Stimulated activated CD8-positive, alpha-beta memory T cell treated with anti-CD3 and anti-CD28 coated beads, Interleukin-15, amount 100 ng/mL, for 24 hours (primary cell): Measurements from ENCODE around the gene CPT1A.

Experiments used
- DNase-seq: peaks from one replicate; pipeline ENCODE4 v3.0.0-alpha.2; 2020; ENCODE audit warnings: low read depth

CPT1A gene

DNA sequence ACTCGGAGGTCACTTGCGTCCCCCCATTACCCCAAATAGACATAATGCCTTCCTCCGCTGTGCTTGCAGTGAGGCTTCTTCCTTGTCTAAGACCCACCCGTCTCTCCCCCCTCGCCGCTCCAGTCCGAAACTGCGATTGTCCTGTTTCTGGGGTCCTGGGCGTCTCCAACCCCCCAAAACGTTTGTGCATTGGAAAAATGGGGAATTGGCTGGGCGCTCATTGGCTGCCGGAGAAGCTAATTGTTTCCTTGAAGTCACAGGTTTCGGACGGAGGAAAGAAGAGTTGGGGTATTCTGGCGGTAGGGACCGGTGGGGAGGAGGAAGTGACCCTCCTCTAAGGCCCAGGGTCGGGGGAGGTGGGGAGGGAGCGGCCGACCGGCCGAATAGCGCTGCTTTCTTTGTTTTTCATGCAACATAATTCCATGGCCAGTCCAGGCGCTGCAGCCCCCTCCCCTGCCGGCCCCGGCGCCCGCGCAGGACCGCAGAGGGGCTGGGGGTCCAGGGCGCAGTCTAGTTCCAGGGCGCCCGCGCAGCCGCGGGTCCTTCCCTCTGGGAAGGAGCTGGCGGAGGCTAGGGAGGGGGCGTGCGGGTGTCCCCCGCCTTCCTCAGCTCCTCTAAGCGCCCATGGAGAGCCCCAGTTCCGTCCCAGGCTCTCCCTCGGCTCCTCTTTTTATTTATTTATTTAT lies 12.7 kb upstream of the CPT1A start:
- no peak for DNase-seq

DNA sequence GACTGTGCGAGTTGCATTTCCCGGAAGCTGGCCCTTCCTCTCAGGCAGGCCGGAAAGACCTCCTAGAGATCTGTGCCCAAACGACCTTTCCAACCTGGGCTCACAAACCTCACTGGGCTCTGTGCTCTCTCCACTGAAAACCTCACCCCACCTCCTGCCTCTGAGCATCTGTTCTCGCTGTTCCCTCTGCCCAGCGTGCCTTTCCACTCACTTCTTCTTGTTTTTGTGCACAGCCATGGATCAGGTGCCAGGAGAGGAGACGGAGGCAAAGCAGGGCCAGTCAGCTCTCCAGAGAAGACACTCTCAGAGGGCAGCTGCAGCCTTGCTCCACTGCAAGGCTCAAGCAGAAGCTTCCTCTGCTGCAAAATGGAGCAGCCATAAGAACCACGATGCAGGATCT lies 10.9 kb upstream of the CPT1A start:
- no peak for DNase-seq

DNA sequence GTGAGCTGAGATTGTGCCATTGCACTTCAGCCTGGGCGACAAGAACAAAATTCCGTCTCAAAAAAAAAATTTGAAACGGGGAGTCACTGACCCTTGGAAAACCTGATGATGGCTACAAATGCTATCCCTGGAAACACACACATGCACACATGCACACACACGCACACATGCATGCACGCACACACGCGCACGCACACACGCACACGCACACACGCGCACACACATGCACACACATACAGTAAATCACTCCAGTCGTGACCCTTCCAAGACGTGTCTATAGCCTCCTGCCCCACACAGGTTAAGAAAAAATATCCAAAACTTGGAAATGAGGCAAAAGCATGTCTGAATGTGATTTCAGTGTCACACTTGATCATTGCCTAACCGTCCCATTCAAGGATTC lies 6.7 kb upstream of the CPT1A start:
- DNase-seq: no peak

DNA sequence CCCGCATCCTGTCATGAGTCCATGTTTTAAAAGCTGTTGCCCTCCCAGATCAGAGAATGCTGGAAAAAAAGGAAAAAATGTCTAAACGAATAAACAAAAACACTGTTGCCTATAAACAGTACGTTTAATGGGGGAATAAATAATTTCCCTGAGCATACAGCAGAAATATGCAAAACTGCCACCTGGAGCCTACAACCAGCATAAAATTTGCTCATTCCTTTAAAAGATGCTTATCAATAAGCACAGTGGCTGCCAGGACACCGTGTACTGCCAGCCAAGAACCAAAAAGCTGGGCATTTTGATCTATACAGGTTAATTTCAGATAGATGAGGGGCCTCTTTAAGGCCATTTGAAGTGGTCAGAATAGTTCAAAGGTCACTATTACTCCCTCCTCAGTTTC lies 5.7 kb upstream of the CPT1A start:
- DNase-seq: no peak

DNA sequence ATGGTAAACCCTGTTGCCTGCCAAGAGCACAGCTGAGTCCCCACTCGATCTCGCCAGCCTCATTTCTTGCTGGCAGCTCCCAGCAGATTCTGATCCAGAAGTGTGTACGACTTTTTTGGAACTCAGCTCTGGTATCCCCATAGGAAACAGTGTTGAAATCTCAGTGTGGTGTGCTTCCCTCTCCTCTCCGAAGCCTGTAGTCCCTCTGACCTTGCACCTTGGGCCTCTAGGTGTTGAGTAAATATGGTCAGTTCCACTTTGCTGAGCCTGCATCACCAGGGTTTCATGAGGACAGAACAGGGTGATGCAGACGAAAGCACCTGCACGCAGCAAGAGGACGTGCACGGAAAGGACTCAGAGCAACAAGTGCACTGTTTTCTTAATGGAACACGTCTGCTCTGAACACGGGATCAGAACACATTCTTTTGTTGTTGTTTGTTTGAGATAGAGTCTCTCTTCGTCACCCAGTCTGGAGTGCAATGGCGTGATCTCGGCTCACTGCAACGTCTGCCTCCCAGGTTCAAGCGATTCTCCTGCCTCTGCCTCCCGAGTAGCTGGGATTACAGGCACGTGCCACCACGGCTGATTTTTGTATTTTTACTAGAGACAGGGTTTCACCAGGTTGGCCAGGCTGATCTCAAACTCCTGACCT lies 3.8 kb upstream of the CPT1A start:
- DNase-seq: no peak

DNA sequence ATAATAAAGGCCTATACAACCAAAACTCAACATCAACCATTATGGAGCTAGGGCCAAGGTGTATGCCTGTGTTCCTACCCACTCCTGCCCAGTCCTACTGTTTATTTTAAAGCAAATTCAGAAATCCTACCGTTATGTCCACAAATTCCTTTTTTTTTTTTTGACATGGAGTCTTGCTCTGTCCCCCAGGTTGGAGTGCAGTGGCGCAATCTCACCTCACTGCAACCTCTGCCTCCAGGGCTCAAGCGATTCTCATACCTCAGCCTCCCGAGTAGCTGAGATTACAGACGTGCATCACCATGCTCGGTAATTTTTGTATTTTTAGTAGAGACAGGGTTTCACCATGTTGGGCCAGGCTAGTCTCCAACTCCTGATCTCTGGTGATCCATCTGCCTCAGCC lies 3.1 kb upstream of the CPT1A start:
- no peak for DNase-seq

DNA sequence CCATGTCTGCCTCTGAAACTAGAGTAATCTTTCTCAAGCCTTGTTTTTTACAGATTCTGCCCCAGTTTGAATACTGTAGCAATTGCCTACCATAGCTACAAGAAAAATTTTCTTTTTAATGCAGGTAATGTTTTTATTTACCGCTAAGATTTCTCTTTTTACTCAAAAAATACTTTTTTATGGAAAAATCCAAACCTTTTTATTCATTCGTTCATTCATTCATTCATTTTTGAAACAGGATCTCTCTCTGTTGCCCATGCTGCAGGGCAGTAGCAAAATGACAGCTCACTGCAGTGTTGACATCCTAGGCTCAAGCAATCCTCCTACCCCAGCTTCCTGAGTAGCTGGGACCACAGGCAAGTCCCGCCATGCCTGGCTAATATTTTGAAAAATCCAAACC lies 2.7 kb upstream of the CPT1A start:
- no peak for DNase-seq

DNA sequence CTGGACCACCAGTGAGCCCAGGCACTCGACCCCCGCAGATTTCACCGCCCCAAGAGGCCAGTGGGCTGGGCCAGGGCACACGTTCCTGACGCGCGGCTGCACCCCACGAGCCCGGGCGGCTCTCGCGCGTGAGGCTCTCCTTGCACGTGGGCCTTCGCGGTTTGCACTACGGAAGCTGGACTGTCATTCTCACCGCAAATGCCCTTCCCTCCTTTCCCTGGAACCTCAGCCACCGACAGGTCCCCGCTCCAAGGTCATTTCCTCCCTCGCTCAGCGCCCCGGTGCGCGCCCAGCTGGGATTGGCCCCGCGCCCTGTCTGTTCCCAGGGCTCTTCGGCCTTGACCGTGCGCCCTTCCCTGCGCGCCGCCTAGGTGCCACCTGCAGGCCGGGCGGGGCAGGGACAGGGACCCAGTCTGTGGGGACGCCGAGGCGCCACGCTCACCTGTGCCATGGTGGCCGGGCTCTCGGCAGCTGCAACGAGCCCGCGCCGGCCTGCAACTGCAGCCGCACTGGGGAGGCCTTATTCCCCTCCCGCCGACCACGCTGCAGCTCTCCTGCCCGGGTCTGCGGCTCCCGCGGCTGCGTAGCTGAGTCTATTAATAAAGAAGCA lies 2.1 kb upstream of the CPT1A start:
- DNase-seq: peak; percentile 48

DNA sequence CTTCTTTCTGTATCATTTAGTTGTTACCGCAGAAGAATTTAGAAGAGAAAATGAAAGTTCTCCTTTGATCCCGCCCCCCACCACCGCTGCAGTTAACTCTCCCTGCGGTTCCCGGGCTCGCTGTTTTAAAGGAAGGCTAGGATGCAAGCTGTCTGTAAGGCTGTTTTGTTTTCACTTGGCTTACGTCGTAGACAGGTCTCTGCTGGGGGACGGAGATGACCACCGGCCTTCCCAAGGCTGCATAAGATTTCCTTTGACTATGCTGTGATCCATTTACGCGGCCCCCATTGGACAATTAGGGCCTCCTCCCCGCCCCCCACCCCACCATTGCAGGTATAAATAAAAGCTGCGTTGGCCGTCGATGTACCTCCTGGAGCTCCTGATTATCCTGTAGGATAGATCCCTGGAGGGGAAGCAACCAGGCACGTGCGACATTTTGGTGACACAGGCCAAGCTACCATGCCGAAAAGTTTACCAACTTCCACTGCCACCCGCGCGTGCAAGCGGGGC lies 1.4 kb upstream of the CPT1A start:
- no peak for DNase-seq

DNA sequence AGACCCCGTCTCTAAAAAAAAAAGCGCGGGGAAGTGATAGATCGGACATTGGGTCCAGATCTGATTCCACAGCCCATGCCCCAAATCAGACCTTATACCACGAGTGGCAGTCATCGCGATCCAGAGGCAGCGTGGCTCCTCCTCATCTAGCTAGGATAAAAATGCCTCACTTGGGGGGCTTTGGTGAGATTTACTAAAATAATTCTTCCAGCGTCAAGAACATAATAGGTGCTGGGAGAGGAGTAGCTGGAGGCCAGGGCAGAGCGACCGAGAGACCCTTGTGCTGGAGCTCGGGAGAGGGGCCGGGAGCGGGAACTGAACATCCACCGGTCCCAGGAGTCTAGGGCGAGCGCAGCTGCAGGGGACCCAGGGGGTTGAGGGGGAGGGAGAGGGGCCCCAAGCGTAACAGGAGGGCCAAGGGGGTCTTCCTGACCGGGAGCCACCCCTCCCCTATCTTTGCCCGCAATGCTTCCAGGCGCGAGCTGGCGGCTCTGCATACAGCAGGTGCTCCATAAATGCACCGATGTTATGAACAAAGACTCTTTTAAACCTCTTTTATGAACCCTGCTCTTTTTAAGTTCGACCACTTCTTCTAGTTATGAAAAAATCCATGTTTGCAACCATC lies 823 bp upstream of the CPT1A start:
- no peak for DNase-seq

DNA sequence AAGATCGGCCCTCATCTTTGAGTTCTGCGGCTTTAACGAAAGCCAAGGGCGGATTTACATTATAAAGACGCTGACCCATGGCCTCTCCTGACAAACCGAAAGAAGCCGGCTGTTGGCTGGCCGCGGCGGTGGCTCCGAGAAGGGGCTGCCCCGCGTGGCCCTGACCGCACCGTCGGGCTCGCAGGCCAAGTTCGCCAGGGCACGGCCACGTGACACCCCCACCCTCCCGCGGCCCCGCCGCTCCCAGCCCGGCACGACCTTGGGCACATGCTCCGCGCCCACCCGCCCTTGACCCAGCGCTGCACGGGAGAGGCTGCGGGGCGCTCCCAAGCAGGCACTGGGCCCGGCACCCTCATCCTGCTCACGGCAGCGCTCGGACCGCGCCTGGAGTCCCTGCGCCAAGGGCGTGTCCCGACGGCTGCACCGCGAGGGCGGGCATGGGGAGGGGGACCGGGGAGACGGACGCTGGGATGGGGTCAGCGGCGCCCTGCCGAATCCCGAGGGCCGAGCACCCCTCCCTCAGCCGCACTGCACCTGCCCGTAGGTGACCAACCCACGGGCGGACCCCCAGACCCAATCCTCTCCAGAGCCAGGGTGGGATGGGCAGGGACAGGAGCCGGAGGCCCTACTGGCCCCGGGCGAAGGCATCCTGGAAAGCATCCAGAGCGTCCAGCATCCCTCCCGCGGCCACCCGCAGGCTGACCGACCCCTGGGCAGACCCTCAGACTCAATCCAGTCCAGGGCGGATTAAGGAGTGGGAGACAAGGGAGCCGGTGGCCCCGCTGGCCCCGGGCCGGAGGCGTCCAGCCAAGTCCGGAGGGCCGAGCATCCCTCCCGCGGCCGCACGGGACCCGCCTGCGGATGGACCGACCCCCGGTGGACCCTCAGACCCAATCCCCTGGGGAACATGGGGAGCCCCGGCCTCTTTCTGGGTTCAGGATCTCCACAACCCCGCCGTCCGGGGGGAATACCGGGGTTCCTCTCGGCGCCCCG lies 759 bp downstream of the CPT1A start:
- DNase-seq: no peak

DNA sequence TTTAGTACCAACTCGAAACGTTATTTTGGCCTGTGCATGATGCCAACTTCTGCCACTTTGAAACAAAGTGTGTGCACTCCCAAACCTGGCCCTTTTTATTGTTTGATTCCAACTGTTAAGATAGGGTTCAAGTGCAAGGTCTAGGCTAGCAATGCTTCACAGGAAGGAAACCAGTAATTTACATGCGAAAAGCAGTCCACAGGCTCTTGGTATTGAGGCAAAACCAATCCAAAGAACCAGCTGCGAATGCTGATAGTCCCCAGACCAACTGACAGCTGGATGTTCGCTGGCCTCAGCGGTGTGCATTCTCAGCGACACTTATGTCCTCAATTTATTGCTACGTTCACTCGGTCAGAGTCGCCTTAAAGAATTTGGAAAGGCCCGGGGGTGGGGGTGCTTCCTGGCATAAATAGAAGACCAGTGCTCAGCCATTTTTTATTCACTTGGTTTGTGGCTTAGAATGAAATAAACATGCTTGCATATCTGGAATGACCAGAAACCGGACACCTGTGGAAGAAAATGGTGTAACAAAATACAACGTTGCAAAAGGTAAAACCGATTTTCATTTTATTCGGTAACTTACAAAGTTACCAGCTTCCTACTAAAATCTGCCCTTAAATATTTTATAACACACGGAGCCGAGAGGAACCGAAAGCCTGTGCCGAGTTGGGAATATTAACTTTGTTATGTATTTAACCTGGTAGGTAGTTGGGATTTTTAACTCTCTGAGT lies 1.6 kb downstream of the CPT1A start:
- no peak for DNase-seq

DNA sequence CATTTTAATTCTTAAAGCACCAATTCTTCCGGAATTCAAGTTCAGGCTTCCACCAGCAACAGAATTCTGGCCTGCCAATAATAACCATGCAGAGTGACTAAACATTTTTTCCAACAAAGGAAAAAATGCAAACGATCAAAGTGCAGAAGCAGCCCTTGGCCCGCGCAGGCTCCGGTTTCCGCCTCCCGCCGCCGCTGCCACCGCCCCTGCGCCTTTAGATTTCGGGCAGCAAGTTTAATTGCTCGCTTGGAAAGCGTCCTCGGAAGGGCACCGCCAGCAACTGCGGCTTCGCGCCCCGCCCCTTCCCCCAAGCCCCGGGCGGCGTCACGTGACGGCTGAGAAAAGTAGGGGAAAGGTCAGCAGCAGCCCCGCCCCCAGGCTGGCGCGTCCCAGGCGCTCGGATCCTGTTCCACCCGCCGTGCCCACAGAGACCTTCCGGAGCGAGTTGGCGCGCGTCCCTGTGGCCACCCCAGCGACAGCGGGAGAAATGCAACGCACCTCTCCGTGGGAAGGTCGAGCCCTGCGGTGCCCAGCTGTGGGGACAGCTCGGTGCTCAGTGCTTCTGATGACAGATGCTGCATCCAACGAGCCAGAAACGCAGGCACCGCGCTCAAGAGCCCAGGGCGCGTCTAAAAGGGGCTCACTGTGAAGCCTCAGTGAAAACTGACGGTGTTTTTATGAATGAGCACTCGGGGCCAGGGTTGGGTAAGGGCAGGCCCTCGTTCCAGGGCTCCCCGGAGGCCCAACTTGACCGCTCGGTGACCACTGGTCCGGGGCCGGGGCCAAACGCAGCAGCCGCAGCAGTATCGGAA lies 2.5 kb downstream of the CPT1A start:
- peak; percentile 89 for DNase-seq

DNA sequence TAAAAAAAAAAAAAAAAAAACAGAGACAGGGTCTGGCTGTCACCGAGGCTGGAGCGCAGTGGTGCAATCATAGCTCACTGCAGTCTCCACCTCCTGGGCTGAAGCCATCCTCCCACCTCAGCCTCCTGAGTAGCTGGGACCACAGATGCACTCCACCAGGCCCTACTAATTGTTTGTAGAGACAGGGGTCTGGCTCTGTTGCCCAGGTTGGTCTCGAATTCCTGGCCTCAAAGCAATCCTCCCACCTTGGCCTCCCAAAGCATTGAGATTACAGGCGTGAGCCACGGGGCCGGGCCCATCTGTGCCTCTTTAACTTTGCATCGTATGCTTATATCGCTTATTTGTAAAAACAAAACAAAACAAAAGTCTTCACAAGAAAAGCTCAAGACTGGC lies 3.1 kb downstream of the CPT1A start:
- DNase-seq: no peak

DNA sequence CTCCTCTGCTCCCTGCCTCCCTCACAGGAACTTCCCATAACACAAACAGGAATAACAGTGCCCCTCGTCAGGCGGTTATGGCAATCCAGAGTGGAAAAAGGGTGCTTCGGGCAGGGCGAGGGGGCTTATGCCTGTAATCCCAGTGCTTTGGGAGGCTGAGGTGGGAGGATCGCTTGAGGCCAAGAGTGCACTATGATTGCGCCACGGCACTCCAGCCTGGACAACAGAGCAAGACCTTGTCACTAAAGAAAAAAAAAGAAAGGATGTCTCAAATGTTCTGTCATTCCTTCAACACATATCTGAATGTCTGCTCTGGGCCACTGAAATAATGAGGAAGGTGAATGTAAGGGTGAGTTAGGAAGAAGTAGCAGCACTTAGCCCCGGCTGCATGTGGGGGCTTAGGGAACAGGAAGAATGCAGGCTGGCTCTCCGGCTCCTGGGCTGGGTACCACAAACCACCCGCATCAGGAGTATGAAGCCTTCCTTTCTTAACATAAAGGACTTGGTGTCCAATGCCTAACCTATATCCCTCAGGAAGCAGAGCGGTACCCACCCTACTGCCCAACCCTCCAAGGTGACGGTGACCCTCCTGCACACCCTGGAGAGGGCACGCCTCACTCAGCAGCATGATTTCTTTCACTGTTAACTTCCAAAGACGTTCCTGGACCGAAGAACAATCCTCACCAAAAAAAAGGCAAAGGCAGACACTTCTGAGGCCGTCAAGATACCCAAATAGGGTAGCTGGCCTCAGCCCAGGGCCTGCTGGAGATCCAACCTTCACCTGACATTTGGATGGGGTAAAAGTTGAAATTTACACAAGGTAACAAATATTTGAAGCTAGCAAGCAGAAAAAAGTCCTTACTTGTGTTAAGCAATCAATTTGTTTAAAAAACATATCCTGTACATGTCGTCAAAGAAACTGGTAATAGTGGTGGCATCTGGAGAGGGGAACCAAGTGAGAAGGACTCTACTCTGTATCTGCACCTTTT lies 3.8 kb downstream of the CPT1A start:
- no peak for DNase-seq

DNA sequence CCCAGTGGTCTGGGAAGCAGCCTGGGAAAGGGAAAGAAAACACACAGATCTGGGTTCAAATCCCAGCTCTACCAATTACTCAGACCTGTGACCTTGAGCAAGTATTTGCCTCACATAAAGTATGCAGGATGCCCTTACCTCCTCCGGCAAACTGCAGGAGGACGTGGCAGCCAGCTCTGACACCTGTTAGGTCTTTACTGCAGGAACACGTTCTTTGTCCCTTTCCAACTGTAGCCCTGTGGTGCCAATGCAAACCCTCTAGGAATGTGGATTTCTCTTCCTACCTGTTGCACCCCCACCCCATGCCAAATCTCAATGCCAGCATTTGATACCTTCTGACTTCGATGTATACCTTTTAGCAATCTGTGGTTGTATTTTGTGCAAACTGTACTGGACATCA lies 6.0 kb downstream of the CPT1A start:
- no peak for DNase-seq

DNA sequence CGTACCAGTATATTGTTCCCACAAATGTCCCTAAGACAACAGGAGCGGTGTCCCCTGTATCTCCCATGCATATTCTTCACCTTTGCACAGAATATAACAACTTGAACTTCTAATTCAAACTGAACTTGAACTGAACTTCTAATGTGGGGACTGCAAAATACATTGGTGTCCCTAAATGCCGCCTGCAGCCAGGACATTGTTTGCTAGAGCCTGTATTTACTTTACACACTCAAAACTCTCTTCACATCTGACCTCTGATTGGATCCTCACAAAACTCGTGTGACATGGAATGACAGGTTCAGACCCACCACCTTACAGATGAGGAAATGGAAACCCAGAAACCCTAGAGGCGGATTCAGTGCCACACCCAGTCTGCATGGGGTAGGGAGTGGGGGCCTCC lies 6.4 kb downstream of the CPT1A start:
- DNase-seq: no peak

DNA sequence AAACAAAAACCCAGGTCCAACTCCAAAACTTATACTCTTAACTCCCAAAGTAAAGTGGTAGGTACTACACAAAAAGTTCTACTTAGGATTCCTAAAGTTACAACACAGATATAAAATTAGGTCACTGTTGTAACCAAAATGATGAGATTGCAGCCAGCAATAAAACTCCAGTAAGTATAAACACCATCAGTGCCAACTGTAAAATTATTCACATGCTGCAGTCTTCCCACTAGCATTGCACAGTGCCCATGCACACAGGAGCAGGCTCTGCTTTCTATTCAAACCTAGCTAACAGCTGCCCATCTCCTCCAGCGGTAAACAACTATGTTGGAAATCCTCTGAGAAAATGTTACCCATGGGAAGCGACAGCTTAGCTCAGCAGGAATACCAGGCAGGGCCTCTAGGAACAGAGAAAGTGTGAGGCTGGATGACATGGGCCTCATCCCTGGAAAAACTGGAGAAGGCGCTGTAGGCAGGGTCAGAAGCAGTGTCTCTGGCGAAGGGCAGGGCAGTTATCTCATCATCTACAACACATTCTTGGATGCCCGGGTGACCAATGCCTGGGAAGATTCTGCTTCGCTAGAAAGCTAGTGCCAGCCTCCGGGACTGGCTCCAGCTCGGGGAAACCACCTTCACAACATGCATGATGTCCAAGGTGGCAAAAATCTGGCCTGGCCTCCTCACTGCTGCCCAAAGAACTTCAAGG lies 9.1 kb downstream of the CPT1A start:
- no peak for DNase-seq
